Uterus (tissue), 4 donors: ENCODE results near the gene LRRN1. TPM values are rescaled to one million over a fixed set of nuclear protein-coding genes. Genes with fewer than 3 reads are reported as not detected.

Source experiments
- DNase-seq, 2 donors: peaks; one replicate each; pipeline ENCODE4 v3.0.0-alpha.2; 2019 to 2020
- H3K27ac ChIP-seq, 2 donors: fragments of 200-600 bp; sonication (generic); 1 replicate in 1 of 2; 2 replicates in 1 of 2; pipeline ENCODE4 v1.5.1; 2016 to 2018
- H3K27me3 ChIP-seq, 2 donors: fragments of 200-600 bp; sonication (generic); one replicate each; pipeline ENCODE4 v1.5.1; 2018 to 2019; ENCODE audit warnings: control low read depth in 1 of 2
- H3K36me3 ChIP-seq, 2 donors: fragments of 200-600 bp; sonication (generic); one replicate each; pipeline ENCODE4 v1.5.1; 2019; ENCODE audit warnings: control low read depth in 1 of 2
- H3K4me1 ChIP-seq, 2 donors: fragments of 200-600 bp; sonication (generic); one replicate each; pipeline ENCODE4 v1.5.1; 2018 to 2019; ENCODE audit warnings: control low read depth in 1 of 2
- H3K4me3 ChIP-seq, 2 donors: fragments of 200-600 bp; sonication (generic); 1 replicate in 1 of 2; 2 replicates in 1 of 2; pipeline ENCODE4 v1.5.1; 2018 to 2019; ENCODE audit warnings: mild to moderate bottlenecking in 1 of 2
- H3K9me3 ChIP-seq, 2 donors: fragments of 200-600 bp; sonication (generic); one replicate each; pipeline ENCODE4 v1.5.1; 2019; ENCODE audit warnings: control low read depth in 1 of 2
- POLR2A ChIP-seq, 2 donors: fragments of 450-650 bp; IDR thresholded peaks; one replicate each; pipeline ENCODE4 v1.6.1; 2016; ENCODE audit warnings: antibody characterized with exemption in 2 of 2, mild to moderate bottlenecking in 1 of 2, moderate library complexity in 1 of 2
- intact Hi-C: fragments of 100-400 bp; cut with DNase I; formaldehyde crosslinking; loops from one replicate; pipeline ENCODE4 v1.15.1; 2023; ENCODE audit warnings: low total_unique reads
- total RNA-seq, 4 donors: library from RNA; depleted of rRNA in 3 of 4; stranded (reverse); fragments of >200 nt in 3 of 4; gene quantifications; one replicate each; pipeline versions ENCODE4 v1.1.0 to v1.2.4, GENCODE V29; 2014 to 2023
- TF ChIP-seq, protein P1 (sequence below), 4 experiments: fragments of 200-600 bp in 2 of 4; fragments of 450-650 bp in 2 of 4; sonication (generic) in 2 of 4; IDR thresholded peaks; one replicate each; pipeline ENCODE4 v1.5.1; 2016 to 2019; ENCODE audit warnings: antibody characterized with exemption in 4 of 4, mild to moderate bottlenecking in 2 of 4, moderate library complexity in 1 of 4
- donor health status: DM: yes; HTN: yes; CAD: no.

The LRRN1 gene
- total RNA-seq, 4 donors from 2014 or later, result 0.29 to 19.1 (median 3.0) TPM; not detected in 1

DNA sequence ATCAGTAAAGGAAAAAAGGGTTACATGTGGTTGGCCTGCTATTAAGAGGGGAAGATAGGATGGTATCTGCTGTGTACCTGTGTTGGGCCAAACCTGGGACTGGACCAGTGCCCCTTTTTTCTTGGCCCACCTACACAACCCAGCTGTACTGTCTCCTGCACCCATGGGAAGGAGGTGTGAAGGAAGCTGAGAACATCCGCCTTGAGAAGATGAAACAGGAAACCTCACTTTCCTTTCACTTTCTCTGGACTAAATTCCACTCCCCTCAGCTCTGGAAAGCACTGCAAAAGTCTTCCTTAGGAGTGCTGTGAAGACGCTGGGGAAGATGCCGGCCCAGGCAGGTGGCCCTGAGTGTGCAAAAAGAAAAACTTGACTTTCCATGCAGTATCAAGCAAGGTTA, 37.6 kb downstream of the LRRN1 start:
- H3K4me3 ChIP-seq, result no peak overlapping the region
- H3K27me3 ChIP-seq, result no peaks in the 10 kb centered on the region
- H3K36me3 ChIP-seq, result no peaks in the 10 kb centered on the region
- TF ChIP-seq, protein P1, sequence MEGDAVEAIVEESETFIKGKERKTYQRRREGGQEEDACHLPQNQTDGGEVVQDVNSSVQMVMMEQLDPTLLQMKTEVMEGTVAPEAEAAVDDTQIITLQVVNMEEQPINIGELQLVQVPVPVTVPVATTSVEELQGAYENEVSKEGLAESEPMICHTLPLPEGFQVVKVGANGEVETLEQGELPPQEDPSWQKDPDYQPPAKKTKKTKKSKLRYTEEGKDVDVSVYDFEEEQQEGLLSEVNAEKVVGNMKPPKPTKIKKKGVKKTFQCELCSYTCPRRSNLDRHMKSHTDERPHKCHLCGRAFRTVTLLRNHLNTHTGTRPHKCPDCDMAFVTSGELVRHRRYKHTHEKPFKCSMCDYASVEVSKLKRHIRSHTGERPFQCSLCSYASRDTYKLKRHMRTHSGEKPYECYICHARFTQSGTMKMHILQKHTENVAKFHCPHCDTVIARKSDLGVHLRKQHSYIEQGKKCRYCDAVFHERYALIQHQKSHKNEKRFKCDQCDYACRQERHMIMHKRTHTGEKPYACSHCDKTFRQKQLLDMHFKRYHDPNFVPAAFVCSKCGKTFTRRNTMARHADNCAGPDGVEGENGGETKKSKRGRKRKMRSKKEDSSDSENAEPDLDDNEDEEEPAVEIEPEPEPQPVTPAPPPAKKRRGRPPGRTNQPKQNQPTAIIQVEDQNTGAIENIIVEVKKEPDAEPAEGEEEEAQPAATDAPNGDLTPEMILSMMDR (IDR thresholded peaks at IDR 0.05), result no peak
- no peak for TF ChIP-seq POLR2A (IDR thresholded peaks at IDR 0.05)
- no peak for DNase-seq
- no peak overlapping the region for H3K27ac ChIP-seq
- H3K4me1 ChIP-seq, result no peaks in the 10 kb centered on the region
- intact Hi-C loops, result no loop called here
- peaks cover 0 to 8% of the 10 kb centered on the region in 2 donors for H3K9me3 ChIP-seq

DNA sequence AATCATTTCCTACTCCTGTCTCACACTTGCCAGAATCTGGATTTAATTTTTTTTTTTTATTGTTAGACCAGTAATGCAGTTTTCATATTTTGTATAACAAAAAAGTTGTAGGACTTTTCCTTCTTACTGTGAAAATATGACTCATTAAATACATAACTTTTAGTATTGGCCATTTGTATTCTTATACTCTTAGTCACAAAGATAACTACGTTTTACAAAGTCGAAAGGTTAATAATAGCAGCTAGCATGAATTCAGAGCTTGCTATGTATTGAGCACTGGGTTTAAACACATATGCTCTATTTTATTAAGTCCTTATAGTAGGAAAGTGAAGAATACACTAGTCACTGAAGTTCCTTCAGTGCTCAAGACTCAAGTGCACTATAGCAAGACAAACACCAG, 43.1 kb downstream of the LRRN1 start:
- Histone ChIP-seq H3K27me3 (no peaks in the 10 kb centered on the region), H3K27ac (no peak overlapping the region), H3K4me1 (no peaks in the 10 kb centered on the region), H3K9me3 (peaks cover 0 to 8% of the 10 kb centered on the region in 2 donors), H3K36me3 (no peaks in the 10 kb centered on the region), H3K4me3 (no peak overlapping the region)
- intact Hi-C loops, result no loop called here
- no peak for DNase-seq
- TF ChIP-seq, protein P1 (IDR thresholded peaks at IDR 0.05), result no peak
- TF ChIP-seq POLR2A (IDR thresholded peaks at IDR 0.05), result no peak

DNA sequence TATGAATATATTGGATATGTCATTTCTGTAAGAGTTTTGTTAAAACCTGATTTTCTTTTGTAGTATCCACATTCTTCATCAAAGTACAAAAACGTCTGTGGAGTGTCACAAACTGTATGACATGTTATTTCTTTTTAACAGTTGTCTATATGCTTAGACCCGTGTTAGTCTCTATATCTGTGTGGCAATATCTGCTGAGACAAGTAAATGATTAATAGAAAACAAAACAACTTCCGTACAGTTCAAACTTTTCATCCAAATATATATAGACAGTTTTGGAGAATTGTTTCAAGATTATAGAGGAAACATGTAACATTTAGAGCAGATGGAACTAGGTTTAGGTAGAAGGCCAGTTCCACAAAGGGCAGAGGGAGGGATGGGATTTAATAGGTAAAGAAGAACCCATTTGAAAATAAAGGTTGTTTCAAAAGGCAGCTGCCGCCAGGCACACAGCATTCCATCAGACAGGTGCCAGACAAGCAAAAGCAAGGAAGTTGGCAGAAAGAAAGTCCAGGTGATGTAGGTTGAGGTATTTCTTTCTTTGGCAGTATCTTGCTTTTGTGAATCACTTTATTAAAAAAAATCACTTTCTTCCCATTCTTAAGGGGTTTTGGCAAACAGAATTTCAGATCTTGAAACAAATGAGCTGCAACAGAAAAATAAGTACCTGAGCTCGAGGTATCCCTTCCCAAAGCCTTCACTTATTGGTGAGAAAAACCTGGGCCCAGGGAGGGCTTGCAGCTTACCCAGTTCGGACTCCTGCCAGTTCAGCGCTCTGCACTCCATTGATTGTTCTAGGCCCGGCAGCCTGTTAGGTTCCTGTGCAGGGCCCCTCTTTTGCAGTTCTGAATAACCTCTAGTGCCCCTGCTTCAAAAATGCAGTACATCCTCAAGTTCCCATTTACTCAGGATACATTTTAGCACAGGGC, 49.0 kb downstream of the LRRN1 start:
- no peaks in the 10 kb centered on the region for H3K9me3 ChIP-seq
- intact Hi-C loops, result no loop called here
- no peaks in the 10 kb centered on the region for H3K27me3 ChIP-seq
- DNase-seq, result no peak
- H3K27ac ChIP-seq, result no peak overlapping the region
- H3K4me1 ChIP-seq, result no peaks in the 10 kb centered on the region
- H3K4me3 ChIP-seq, result no peak overlapping the region
- TF ChIP-seq, protein P1 (IDR thresholded peaks at IDR 0.05), result no peak
- no peak for TF ChIP-seq POLR2A (IDR thresholded peaks at IDR 0.05)
- H3K36me3 ChIP-seq, result no peaks in the 10 kb centered on the region

DNA sequence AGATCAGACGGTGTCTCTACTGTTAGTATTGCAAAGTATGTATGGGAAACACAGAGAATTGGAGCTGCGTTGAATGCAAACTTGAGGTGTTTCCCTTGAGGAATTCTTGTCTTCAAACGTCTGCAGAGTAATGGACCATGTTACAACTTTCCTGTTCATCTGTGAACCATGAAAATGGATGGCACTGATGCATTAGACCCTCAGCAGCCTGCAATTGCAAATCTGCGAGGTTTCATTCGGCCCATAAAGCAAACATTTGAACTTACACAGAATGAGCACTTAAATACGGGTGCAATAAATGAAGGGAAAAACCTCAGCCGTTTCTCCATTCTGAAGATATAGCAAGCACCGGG, 49.7 kb downstream of the LRRN1 start:
- Histone ChIP-seq H3K36me3 (no peaks in the 10 kb centered on the region), H3K27me3 (no peaks in the 10 kb centered on the region), H3K9me3 (no peaks in the 10 kb centered on the region), H3K4me3 (no peak overlapping the region), H3K27ac (no peak overlapping the region), H3K4me1 (no peaks in the 10 kb centered on the region)
- no peak for DNase-seq
- intact Hi-C loops, result no loop called here
- TF ChIP-seq, protein P1 (IDR thresholded peaks at IDR 0.05), result no peak
- TF ChIP-seq POLR2A (IDR thresholded peaks at IDR 0.05), result no peak

DNA sequence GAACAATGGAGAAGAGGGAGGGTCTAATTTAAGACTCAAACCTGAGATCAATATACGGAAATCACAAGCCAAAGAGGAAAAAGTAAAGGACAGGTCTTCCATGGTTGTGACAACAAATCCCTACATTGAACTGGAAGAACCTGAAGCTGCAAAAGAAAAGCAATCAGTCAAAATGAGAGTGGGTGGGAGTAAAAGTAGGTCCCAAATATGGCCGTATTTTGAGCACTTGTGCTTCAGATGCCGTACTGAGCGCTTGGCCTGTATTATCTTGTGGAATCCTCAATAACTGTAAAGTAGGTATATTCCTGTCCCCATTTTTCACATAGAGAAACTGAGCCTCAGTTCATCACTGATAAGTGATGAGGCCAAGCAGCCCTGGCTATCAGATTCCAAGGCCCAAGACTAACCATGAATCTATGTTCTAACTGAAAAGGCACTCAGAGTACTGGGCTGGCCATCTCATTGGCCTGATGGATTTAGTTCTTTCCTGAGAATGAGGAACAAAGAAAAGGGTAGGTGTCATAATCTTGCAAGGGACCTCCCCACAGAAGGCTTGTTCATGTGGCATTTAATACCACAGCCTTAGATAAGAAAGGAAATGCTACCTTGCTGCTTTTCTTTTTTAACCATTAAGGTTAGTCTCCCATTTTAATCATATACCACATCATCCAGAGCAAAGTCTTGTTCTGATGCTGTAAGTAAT, 52.5 kb downstream of the LRRN1 start:
- Histone ChIP-seq H3K36me3 (no peaks in the 10 kb centered on the region), H3K9me3 (no peaks in the 10 kb centered on the region), H3K4me1 (no peaks in the 10 kb centered on the region), H3K27me3 (no peaks in the 10 kb centered on the region), H3K27ac (no peak overlapping the region), H3K4me3 (no peak overlapping the region)
- no peak for DNase-seq
- intact Hi-C loops, result no loop called here
- TF ChIP-seq, protein P1 (IDR thresholded peaks at IDR 0.05), result no peak
- TF ChIP-seq POLR2A (IDR thresholded peaks at IDR 0.05), result no peak
